Left ventricle myocardium inferior (tissue), 1 donor: Measurements from ENCODE around the gene SH3RF1. TPM values are rescaled to one million over a fixed set of nuclear protein-coding genes. Genes with fewer than 3 reads are reported as not detected.

Experiments used
- DNase-seq: peaks from one replicate; pipeline ENCODE4 v3.0.0-alpha.2; 2020
- H3K27ac ChIP-seq: fragments of 200-600 bp; replicated peaks from 2 replicates; pipeline ENCODE4 v1.8.0; 2021
- H3K27me3 ChIP-seq: fragments of 200-600 bp; 2 replicates; pipeline ENCODE4 v1.8.0; 2021; ENCODE audit warnings: low read depth
- H3K36me3 ChIP-seq: fragments of 200-600 bp; 2 replicates; pipeline ENCODE4 v1.8.0; 2021
- H3K4me1 ChIP-seq: fragments of 200-600 bp; 2 replicates; pipeline ENCODE4 v1.8.0; 2021
- H3K4me3 ChIP-seq: fragments of 200-600 bp; 2 replicates; pipeline ENCODE4 v1.8.0; 2021; ENCODE audit warnings: mild to moderate bottlenecking, moderate library complexity
- H3K9me3 ChIP-seq: fragments of 200-600 bp; replicated peaks from 2 replicates; pipeline ENCODE4 v1.8.0; 2021
- intact Hi-C: fragments of 100-400 bp; cut with micrococcal nuclease; formaldehyde crosslinking; loops from one replicate; pipeline ENCODE4 v1.11.0; 2022
- total RNA-seq: library from RNA; stranded (reverse); fragmentation: NEBNext Ultra II Directional; extraction: Animal tissue kit (Norgen Biotek cat#: 25700); gene quantifications from one replicate; pipeline ENCODE4 v1.2.1, GENCODE V29; 2021
- TF ChIP-seq, protein P1 (sequence below): fragments of 200-600 bp; IDR thresholded peaks from 2 replicates; pipeline ENCODE4 v1.8.0; 2021; ENCODE audit warnings: antibody characterized with exemption, mild to moderate bottlenecking, borderline replicate concordance
- donor health status: DM: no; HTN: yes; CAD: no; lungs with severe emphysema.

The SH3RF1 gene
- total RNA-seq, 1 donor from 2014 or later, result 8.8 TPM

DNA sequence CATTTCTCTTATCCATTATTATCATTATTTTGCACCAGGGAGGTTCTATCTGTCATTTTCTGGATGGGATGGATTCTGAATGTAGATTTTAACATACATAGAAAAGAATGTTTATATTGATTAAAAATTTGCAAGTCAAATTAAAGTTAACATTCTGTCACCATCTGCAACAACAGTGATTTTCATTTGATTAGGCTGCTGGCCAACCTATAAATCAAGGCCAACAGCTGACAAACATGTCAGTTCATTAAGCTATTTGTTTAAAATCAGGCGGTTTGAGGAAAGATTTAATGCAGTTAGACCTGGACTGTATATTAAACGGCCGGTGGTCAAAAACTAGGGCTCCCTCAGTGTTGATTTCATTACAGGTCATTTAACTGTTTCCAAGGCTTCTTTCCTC lies 151.2 kb downstream of the SH3RF1 start:
- H3K27me3 ChIP-seq, result no peaks in the 10 kb centered on the region
- no peaks in the 10 kb centered on the region for H3K9me3 ChIP-seq
- no peak overlapping the region for H3K27ac ChIP-seq
- intact Hi-C loops, result no loop called here
- DNase-seq, result no peak
- H3K4me1 ChIP-seq, result peaks cover 3% of the 10 kb centered on the region
- H3K4me3 ChIP-seq, result no peak overlapping the region
- H3K36me3 ChIP-seq, result peaks cover 72% of the 10 kb centered on the region
- TF ChIP-seq, protein P1, sequence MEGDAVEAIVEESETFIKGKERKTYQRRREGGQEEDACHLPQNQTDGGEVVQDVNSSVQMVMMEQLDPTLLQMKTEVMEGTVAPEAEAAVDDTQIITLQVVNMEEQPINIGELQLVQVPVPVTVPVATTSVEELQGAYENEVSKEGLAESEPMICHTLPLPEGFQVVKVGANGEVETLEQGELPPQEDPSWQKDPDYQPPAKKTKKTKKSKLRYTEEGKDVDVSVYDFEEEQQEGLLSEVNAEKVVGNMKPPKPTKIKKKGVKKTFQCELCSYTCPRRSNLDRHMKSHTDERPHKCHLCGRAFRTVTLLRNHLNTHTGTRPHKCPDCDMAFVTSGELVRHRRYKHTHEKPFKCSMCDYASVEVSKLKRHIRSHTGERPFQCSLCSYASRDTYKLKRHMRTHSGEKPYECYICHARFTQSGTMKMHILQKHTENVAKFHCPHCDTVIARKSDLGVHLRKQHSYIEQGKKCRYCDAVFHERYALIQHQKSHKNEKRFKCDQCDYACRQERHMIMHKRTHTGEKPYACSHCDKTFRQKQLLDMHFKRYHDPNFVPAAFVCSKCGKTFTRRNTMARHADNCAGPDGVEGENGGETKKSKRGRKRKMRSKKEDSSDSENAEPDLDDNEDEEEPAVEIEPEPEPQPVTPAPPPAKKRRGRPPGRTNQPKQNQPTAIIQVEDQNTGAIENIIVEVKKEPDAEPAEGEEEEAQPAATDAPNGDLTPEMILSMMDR, result no peak

DNA sequence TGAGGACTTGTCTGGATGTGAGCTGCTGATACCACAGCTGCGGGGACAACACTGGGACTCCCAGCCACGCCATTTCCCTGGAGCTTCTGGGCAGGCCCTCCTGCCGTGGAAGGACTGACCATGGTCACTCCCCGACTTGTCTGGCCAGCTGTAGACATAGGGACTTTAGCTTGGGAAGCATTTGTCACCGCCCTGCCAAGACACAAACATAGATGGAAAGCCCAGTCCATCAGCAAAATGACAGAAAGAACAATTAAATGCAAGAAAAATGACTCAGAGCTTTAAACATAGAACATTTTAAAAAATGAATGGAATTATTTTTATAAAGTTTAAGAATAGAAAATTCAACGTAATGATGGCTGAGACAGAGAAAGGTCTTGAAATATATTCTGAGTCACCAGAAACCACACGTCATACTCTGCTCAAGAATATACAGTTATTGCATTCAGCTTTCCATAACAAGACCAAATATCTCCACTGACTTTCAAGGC lies 153.1 kb downstream of the SH3RF1 start:
- H3K27ac ChIP-seq, result no peak overlapping the region
- TF ChIP-seq, protein P1, result no peak
- H3K4me1 ChIP-seq, result peaks cover 3% of the 10 kb centered on the region
- H3K27me3 ChIP-seq, result no peaks in the 10 kb centered on the region
- intact Hi-C loops, result no loop called here
- peaks cover 83% of the 10 kb centered on the region for H3K36me3 ChIP-seq
- no peaks in the 10 kb centered on the region for H3K9me3 ChIP-seq
- no peak for DNase-seq
- H3K4me3 ChIP-seq, result no peak overlapping the region

DNA sequence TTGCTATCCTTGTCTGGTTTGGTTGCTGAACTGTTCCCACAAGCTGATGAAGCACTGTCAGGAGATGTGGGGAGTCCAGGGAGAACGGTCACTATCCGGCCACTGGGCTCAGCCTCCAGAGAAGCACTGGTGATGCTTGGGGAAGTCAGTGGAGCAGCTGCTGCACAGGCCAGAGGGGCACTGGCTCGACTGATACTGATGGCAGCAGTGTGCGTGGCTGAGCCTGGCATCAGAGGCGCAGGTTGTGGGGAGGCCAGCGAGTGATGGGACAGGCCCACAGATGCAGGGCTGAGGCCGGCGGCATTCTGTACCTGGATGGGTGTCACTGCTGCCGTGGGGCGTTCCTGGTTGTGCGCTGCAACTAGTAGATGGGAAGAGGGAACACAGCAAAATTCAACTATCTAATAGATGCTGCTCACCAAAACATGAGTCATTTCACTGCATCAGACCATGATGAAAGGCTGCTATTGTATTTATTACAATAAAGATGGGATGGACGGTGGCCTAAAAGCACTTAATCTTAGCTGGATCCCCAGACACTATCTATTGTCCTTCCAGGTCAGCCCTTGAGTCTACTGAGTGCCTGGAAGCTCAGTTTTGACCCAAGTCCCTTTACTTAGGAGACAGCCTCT lies 154.4 kb downstream of the SH3RF1 start:
- no peak overlapping the region for H3K4me3 ChIP-seq
- no peak overlapping the region for H3K27ac ChIP-seq
- H3K36me3 ChIP-seq, result peaks cover 84% of the 10 kb centered on the region
- intact Hi-C loops, result no loop called here
- peaks cover 3% of the 10 kb centered on the region for H3K4me1 ChIP-seq
- no peak for DNase-seq
- no peaks in the 10 kb centered on the region for H3K27me3 ChIP-seq
- TF ChIP-seq, protein P1, result no peak
- no peaks in the 10 kb centered on the region for H3K9me3 ChIP-seq

DNA sequence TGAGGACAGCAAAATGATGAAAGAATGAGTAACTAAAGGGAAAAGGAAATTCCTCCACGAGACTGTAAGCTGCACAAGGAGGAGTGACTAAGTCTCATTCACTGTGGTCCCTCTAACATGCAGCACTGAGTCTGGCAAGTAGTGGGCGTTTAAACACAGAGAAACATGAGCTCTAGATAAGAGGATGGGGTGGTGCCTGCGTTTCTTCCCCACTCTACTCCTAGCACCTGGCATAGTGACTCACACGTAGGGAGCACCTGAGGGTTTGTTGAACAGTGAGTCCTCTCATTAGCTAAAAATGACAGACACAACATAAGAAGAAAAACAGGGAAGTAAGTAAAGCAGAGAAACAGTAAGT lies 154.9 kb downstream of the SH3RF1 start:
- DNase-seq, result no peak
- H3K27me3 ChIP-seq, result no peaks in the 10 kb centered on the region
- peaks cover 3% of the 10 kb centered on the region for H3K4me1 ChIP-seq
- H3K4me3 ChIP-seq, result no peak overlapping the region
- H3K9me3 ChIP-seq, result no peaks in the 10 kb centered on the region
- H3K36me3 ChIP-seq, result peaks cover 83% of the 10 kb centered on the region
- no peak overlapping the region for H3K27ac ChIP-seq
- intact Hi-C loops, result no loop called here
- TF ChIP-seq, protein P1, result no peak

DNA sequence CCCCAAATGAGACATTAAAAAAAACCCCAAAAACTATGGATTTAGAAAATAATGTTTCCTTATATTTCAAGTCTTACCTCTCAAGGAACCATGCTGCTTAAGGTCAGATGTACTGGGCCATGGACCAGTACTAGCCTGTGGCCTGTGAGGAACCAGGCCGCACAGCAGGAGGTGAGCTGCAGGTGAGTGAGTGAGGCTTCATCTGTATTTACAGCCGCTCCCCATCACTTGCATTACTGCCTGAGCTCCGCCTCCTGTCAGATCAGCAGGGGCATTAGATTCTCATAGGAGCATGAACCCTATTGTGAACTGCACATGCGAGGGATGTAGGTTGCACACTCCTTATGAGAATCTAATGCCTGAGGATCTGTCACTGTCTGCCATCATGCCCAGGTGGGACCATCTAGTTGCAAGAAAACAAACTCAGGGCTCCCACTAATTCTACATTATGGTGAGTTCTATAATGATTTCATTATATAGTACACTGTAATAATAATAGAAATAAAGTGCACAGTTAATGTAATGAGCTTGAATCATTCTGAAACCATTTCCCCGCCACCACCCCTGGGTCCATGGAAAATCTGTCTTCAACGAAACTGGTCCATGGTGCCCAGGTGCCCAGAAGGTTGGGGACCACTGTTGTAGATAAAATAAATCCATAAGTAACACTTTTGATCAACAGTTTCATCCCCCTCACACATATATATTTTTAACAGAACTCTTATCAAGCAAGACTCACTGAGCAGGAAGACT lies 155.4 kb downstream of the SH3RF1 start:
- H3K4me1 ChIP-seq, result peaks cover 3% of the 10 kb centered on the region
- DNase-seq, result no peak
- intact Hi-C loops, result no loop called here
- no peaks in the 10 kb centered on the region for H3K27me3 ChIP-seq
- H3K9me3 ChIP-seq, result no peaks in the 10 kb centered on the region
- no peak overlapping the region for H3K27ac ChIP-seq
- TF ChIP-seq, protein P1, result no peak
- peaks cover 83% of the 10 kb centered on the region for H3K36me3 ChIP-seq
- H3K4me3 ChIP-seq, result no peak overlapping the region
